ENCODE data around the gene SAMD8.
"Not testable (repeated sequence)": the region's sequence is repeated elsewhere in the genome, so short reads cannot be mapped to it uniquely, and the experiment has no call there.

Gene SAMD8

DNA sequence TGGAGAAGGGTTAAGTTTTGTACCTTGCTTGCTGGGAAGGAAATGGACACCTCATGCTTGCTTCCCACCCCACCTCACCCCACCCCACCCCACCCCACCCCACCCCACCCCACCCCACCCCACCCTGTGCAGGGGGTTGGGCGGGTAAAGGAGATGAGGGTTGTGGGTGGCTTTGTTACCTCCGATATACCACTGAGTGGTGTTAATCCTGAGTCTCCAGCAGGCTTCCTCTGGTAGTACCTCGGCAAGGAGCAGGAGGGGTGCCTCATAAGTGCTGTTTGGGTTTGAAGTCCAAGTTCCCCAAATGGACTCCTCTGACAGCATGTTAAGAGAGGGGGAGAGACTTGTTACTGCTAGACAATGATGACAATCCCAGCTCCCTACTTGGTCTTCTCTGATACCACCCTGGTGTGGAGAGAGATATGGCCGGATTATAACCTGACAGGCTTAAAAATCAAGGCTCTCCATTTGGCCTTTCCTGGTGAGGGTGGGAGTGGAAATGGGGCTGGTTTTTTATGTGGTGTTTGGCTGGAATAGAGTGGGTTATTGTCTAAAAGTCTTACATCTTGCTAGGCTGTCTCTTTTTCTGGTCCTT lies 11.7 kb downstream of the SAMD8 start:
- Histone ChIP-seq H3K4me3 (ENCODE audit: low read length in 2 of 2) (no peak overlapping the region), H3K9ac (ENCODE audit: low read length in 2 of 2) (no peak overlapping the region), H3K4me1 (ENCODE audit: control insufficient read depth, insufficient read depth, low read length) (no peaks in the 10 kb centered on the region), H3K36me3 (ENCODE audit: control insufficient read depth in 2 of 2, insufficient read depth in 2 of 2, low read length in 2 of 2) (peaks cover 2 to 5% of the 10 kb centered on the region in 2 donors), H3K9me3 (ENCODE audit: control insufficient read depth in 2 of 2, low read length in 2 of 2) (no peaks in the 10 kb centered on the region), H3K27me3 (ENCODE audit: control insufficient read depth in 1 of 2, insufficient read depth in 2 of 2, low read length in 2 of 2) (no peaks in the 10 kb centered on the region), H3K27ac (ENCODE audit: low read length) (no peak overlapping the region)

DNA sequence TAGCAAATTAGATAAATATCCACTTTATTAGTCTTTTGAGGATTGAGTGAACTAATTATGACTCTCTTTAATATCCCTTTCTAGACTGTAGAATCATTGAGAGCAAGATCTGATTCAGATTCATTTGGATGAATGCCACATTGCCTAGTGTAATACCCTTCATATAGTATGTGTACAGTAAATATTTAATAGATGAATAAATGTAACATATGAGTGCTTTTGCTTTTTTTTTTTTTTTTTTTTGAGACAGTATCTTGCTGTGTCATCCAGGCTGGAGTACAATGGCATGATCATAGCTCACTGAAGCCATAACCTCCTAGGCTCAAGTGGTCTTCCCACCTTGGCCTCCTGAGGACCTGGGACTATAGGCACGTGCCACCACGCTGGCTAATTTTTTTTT lies 14.8 kb downstream of the SAMD8 start:
- H3K9ac ChIP-seq (ENCODE audit: low read length in 2 of 2), result no peak overlapping the region
- no peaks in the 10 kb centered on the region for H3K27me3 ChIP-seq (ENCODE audit: control insufficient read depth in 1 of 2, insufficient read depth in 2 of 2, low read length in 2 of 2)
- H3K4me3 ChIP-seq (ENCODE audit: low read length in 2 of 2), result no peak overlapping the region
- H3K36me3 ChIP-seq (ENCODE audit: control insufficient read depth in 2 of 2, insufficient read depth in 2 of 2, low read length in 2 of 2), result peaks cover 2 to 5% of the 10 kb centered on the region in 2 donors
- no peak overlapping the region for H3K27ac ChIP-seq (ENCODE audit: low read length)
- no peaks in the 10 kb centered on the region for H3K4me1 ChIP-seq (ENCODE audit: control insufficient read depth, insufficient read depth, low read length)
- no peaks in the 10 kb centered on the region for H3K9me3 ChIP-seq (ENCODE audit: control insufficient read depth in 2 of 2, low read length in 2 of 2)

DNA sequence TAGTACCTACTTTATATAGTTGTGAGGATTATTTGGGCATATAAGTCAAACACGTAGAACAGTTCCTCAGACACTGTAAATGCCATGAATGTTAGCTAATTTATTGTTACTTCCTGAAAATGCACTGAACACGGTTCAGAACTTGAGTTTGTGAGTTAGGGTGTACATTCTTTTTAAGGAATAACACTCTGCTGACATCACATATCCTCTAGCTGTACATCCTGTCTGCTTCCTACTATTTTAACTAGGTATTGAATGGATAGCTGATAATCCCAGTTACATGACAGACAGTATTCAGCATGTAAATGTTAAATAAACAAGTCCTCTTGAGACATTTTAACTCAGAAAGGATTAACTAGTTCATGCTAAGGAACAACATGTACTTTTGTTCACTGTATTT lies 16.0 kb downstream of the SAMD8 start:
- H3K4me3 ChIP-seq (ENCODE audit: low read length in 2 of 2), result no peak overlapping the region
- H3K27me3 ChIP-seq (ENCODE audit: control insufficient read depth in 1 of 2, insufficient read depth in 2 of 2, low read length in 2 of 2), result no peaks in the 10 kb centered on the region
- no peaks in the 10 kb centered on the region for H3K4me1 ChIP-seq (ENCODE audit: control insufficient read depth, insufficient read depth, low read length)
- H3K9ac ChIP-seq (ENCODE audit: low read length in 2 of 2), result no peak overlapping the region
- no peaks in the 10 kb centered on the region for H3K9me3 ChIP-seq (ENCODE audit: control insufficient read depth in 2 of 2, low read length in 2 of 2)
- peaks cover 2 to 5% of the 10 kb centered on the region in 2 donors for H3K36me3 ChIP-seq (ENCODE audit: control insufficient read depth in 2 of 2, insufficient read depth in 2 of 2, low read length in 2 of 2)
- H3K27ac ChIP-seq (ENCODE audit: low read length), result no peak overlapping the region

- not testable (repeated sequence) for H3K36me3 ChIP-seq (ENCODE audit: control insufficient read depth in 2 of 2, insufficient read depth in 2 of 2, low read length in 2 of 2); H3K27me3 ChIP-seq (ENCODE audit: control insufficient read depth in 1 of 2, insufficient read depth in 2 of 2, low read length in 2 of 2); H3K9me3 ChIP-seq (ENCODE audit: control insufficient read depth in 2 of 2, low read length in 2 of 2); H3K4me3 ChIP-seq (ENCODE audit: low read length in 2 of 2); H3K27ac ChIP-seq (ENCODE audit: low read length); H3K4me1 ChIP-seq (ENCODE audit: control insufficient read depth, insufficient read depth, low read length); H3K9ac ChIP-seq (ENCODE audit: low read length in 2 of 2)
Observed at GRCh38 chr10:75128985-75129384, 17.5 kb downstream of the SAMD8 start.

DNA sequence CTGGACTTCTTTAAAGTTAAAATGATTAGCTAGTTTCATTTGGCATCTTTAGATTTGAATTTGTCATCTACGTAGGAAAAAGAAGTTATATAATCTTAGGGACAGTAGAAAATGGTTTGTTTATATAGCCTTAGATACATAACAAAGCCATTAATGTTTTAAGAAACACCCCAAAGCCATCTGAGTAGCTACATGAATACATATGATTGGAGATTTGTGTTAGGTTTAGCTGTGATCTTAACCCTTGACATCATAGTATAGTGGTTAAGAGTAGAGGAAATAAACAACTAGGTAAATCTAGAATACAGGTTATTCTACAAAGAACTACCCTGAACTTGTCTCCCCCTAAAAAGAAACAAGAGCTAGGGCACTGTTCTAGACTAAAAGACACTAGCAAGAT lies 18.1 kb downstream of the SAMD8 start:
- H3K4me1 ChIP-seq (ENCODE audit: control insufficient read depth, insufficient read depth, low read length), result no peaks in the 10 kb centered on the region
- peaks cover 2% of the 10 kb centered on the region in 2 donors for H3K36me3 ChIP-seq (ENCODE audit: control insufficient read depth in 2 of 2, insufficient read depth in 2 of 2, low read length in 2 of 2)
- no peak overlapping the region for H3K4me3 ChIP-seq (ENCODE audit: low read length in 2 of 2)
- H3K9ac ChIP-seq (ENCODE audit: low read length in 2 of 2), result no peak overlapping the region
- H3K27me3 ChIP-seq (ENCODE audit: control insufficient read depth in 1 of 2, insufficient read depth in 2 of 2, low read length in 2 of 2), result no peaks in the 10 kb centered on the region
- H3K27ac ChIP-seq (ENCODE audit: low read length), result no peak overlapping the region
- H3K9me3 ChIP-seq (ENCODE audit: control insufficient read depth in 2 of 2, low read length in 2 of 2), result no peaks in the 10 kb centered on the region

- not testable (repeated sequence) for H3K4me3 ChIP-seq (ENCODE audit: low read length in 2 of 2); H3K4me1 ChIP-seq (ENCODE audit: control insufficient read depth, insufficient read depth, low read length); H3K27ac ChIP-seq (ENCODE audit: low read length); H3K36me3 ChIP-seq (ENCODE audit: control insufficient read depth in 2 of 2, insufficient read depth in 2 of 2, low read length in 2 of 2); H3K9ac ChIP-seq (ENCODE audit: low read length in 2 of 2); H3K27me3 ChIP-seq (ENCODE audit: control insufficient read depth in 1 of 2, insufficient read depth in 2 of 2, low read length in 2 of 2); H3K9me3 ChIP-seq (ENCODE audit: control insufficient read depth in 2 of 2, low read length in 2 of 2)
Observed at GRCh38 chr10:75133701-75134100, 22.2 kb downstream of the SAMD8 start.

- no peaks in the 10 kb centered on the region for H3K4me1 ChIP-seq (ENCODE audit: control insufficient read depth, insufficient read depth, low read length)
- H3K36me3 ChIP-seq (ENCODE audit: control insufficient read depth in 2 of 2, insufficient read depth in 2 of 2, low read length in 2 of 2), result no peaks in the 10 kb centered on the region
- H3K27ac ChIP-seq (ENCODE audit: low read length), result no peak overlapping the region
- no peaks in the 10 kb centered on the region for H3K9me3 ChIP-seq (ENCODE audit: control insufficient read depth in 2 of 2, low read length in 2 of 2)
- H3K27me3 ChIP-seq (ENCODE audit: control insufficient read depth in 1 of 2, insufficient read depth in 2 of 2, low read length in 2 of 2), result no peaks in the 10 kb centered on the region
- H3K9ac ChIP-seq (ENCODE audit: low read length in 2 of 2), result no peak overlapping the region
- H3K4me3 ChIP-seq (ENCODE audit: low read length in 2 of 2), result no peak overlapping the region
Observed at GRCh38 chr10:75136346-75136745, 24.9 kb downstream of the SAMD8 start.

DNA sequence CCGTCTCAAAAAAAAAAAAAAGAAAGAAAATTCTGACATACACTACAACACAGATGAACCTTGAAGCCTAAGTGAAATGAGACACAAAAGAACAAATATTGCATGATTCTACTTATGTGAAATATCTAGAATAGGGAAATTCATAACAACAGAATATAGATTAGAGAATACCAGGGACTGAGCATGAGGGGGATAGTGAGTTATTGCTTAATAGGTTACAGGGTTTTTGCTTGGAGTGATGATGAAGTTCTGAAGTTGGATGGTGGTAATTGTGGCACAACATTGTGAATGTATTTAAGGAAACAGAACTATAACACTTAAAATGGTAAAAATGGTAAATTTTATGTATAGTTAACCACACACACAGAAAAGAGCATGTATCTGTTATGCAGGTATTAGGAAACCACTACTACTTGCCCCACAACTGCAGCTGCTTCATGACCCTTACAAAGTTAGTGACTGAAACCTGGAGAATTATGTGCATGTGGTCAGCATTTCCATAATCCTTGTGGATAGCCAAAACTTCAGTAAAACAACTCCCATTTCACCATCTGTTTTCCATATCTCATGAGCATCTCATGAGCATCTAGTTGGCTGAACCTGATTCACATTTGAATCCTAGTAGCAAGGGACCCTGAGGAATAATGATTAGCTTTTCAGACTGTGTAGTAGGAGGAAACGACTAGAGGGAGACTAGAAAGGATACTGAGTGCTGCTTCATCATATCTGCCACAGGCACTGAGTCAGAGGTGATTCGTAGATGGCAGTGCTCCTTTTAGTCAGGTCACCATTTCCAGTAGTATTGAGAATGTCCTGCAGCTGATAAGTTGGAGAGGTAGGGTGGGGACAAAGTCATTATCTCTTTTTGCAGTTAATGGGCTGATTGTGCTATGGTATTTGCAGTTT lies 26.3 kb downstream of the SAMD8 start:
- Histone ChIP-seq H3K9me3 (ENCODE audit: control insufficient read depth in 2 of 2, low read length in 2 of 2) (no peaks in the 10 kb centered on the region), H3K36me3 (ENCODE audit: control insufficient read depth in 2 of 2, insufficient read depth in 2 of 2, low read length in 2 of 2) (no peaks in the 10 kb centered on the region), H3K27me3 (ENCODE audit: control insufficient read depth in 1 of 2, insufficient read depth in 2 of 2, low read length in 2 of 2) (no peaks in the 10 kb centered on the region), H3K9ac (ENCODE audit: low read length in 2 of 2) (no peak overlapping the region), H3K4me1 (ENCODE audit: control insufficient read depth, insufficient read depth, low read length) (no peaks in the 10 kb centered on the region), H3K4me3 (ENCODE audit: low read length in 2 of 2) (no peak overlapping the region), H3K27ac (ENCODE audit: low read length) (no peak overlapping the region)

DNA sequence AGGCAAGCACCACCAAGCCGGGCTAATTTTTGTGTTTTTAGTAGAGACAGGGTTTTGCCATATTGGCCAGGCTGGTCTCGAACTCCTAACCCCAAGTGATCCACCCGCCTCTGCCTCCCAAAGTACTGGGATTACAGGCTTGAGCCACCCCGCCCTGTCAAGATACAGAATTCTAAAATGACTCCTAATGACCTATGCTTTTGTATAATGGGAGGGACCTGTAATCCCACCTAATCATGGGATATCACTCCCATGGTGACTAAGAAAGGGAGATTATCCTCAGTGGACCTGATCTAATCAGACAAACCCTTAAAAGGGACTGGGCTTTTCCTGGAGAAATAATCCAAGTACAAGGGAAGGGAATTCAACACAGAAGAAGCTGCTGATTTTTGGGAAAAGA lies 28.8 kb downstream of the SAMD8 start:
- Histone ChIP-seq H3K27me3 (ENCODE audit: control insufficient read depth in 1 of 2, insufficient read depth in 2 of 2, low read length in 2 of 2) (no peaks in the 10 kb centered on the region), H3K4me3 (ENCODE audit: low read length in 2 of 2) (no peak overlapping the region), H3K36me3 (ENCODE audit: control insufficient read depth in 2 of 2, insufficient read depth in 2 of 2, low read length in 2 of 2) (no peaks in the 10 kb centered on the region), H3K27ac (ENCODE audit: low read length) (no peak overlapping the region), H3K4me1 (ENCODE audit: control insufficient read depth, insufficient read depth, low read length) (no peaks in the 10 kb centered on the region), H3K9me3 (ENCODE audit: control insufficient read depth in 2 of 2, low read length in 2 of 2) (no peaks in the 10 kb centered on the region), H3K9ac (ENCODE audit: low read length in 2 of 2) (no peak overlapping the region)

DNA sequence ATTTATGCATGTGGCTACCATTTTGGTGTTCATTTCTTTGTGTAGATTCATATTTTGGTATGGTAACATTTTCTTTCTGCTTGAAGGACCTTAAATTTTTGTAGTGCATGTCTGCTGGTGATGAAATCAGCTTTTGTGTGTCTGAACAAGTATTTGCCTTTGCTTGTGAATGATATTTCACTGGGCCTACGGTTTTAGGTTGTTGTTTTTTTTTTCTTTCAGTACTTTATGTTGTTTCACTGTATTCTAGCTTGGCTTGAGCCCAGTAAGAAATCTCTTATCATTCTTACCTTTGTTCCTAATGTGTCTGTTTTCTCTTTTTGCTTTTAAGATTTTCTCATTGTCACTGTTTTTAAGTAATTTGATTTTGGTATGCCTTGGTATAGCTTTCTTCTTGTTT lies 31.9 kb downstream of the SAMD8 start:
- Histone ChIP-seq H3K36me3 (ENCODE audit: control insufficient read depth in 2 of 2, insufficient read depth in 2 of 2, low read length in 2 of 2) (no peaks in the 10 kb centered on the region), H3K4me1 (ENCODE audit: control insufficient read depth, insufficient read depth, low read length) (no peaks in the 10 kb centered on the region), H3K4me3 (ENCODE audit: low read length in 2 of 2) (no peak overlapping the region), H3K27me3 (ENCODE audit: control insufficient read depth in 1 of 2, insufficient read depth in 2 of 2, low read length in 2 of 2) (no peaks in the 10 kb centered on the region), H3K9me3 (ENCODE audit: control insufficient read depth in 2 of 2, low read length in 2 of 2) (no peaks in the 10 kb centered on the region), H3K9ac (ENCODE audit: low read length in 2 of 2) (no peak overlapping the region), H3K27ac (ENCODE audit: low read length) (no peak overlapping the region)

DNA sequence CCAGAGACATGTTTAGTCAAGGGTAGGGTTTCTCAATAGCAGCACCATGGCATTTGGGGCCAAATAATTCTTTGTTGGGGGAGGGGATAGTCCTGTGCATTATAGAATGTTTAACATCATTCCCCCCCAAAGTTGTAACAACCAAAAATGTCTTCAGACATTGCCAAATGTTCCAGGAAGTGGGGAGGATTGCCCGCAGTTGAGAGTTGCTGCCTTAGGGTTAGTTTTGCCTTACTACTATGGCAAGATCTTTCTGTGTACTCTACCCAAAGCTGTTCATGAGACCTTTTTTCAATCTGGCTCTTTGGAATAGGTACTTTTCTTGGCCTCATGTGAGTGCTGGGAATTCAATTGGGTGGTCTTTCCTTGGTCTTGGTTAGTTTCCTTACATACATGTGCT lies 34.1 kb downstream of the SAMD8 start:
- peaks cover 2 to 3% of the 10 kb centered on the region in 2 donors for H3K36me3 ChIP-seq (ENCODE audit: control insufficient read depth in 2 of 2, insufficient read depth in 2 of 2, low read length in 2 of 2)
- no peaks in the 10 kb centered on the region for H3K27me3 ChIP-seq (ENCODE audit: control insufficient read depth in 1 of 2, insufficient read depth in 2 of 2, low read length in 2 of 2)
- H3K27ac ChIP-seq (ENCODE audit: low read length), result no peak overlapping the region
- no peaks in the 10 kb centered on the region for H3K9me3 ChIP-seq (ENCODE audit: control insufficient read depth in 2 of 2, low read length in 2 of 2)
- no peak overlapping the region for H3K4me3 ChIP-seq (ENCODE audit: low read length in 2 of 2)
- H3K4me1 ChIP-seq (ENCODE audit: control insufficient read depth, insufficient read depth, low read length), result no peaks in the 10 kb centered on the region
- H3K9ac ChIP-seq (ENCODE audit: low read length in 2 of 2), result no peak overlapping the region
